Heart left ventricle (tissue), 13 donors: ENCODE measurements around the gene CTPS2.

Experiments
- POLR2A ChIP-seq, 2 donors: fragments of 450-650 bp; IDR thresholded peaks; one replicate each; pipeline ENCODE4 v1.6.1; 2017; ENCODE audit warnings: antibody characterized with exemption in 2 of 2, mild to moderate bottlenecking in 2 of 2, moderate library complexity in 2 of 2
- TF ChIP-seq, protein P1 (sequence below), 12 donors: fragments of 200-600 bp; sonication (generic) in 4 of 12; IDR thresholded peaks; one replicate each; pipeline versions ENCODE4 v1.5.0 to v1.8.0; 2018 to 2022; ENCODE audit warnings: antibody characterized with exemption in 12 of 12, mild to moderate bottlenecking in 5 of 12
- donor health status: ischemic (EF 13 %, LVEDD 7.1; RV severe dilation, severe dysfunction).
- donor health status: DM: no; HTN: yes; CAD: no.
- donor health status: DM: no; HTN: no; CAD: no.
- donor health status: ischemic (EF 25% LVEDD 6.9; RV normal size, moderate dysfunction).
- donor health status: ischemic (EF 25% LVEDD 5.7; RV mildly dilated, moderate dysfunction).
- donor health status: ischemic (EF 35%, LVEDD 5.7; RV mildly dilated, moderate dysfunction).
- donor health status: nonischemic (EF 11% LVEDD 7.7; RV severe dilation, severe dysfunction).
- donor health status: DM: yes; HTN: yes; CAD: no.
- donor health status: PGD.
- donor health status: ischemic (EF 29% LVEDD 5.4; RV normal size, mild dysfunction).
- donor health status: nonischemic (EF 23%, LVEDD 6.1; RV moderate dilation, normal function).

- TF ChIP-seq, protein P1, sequence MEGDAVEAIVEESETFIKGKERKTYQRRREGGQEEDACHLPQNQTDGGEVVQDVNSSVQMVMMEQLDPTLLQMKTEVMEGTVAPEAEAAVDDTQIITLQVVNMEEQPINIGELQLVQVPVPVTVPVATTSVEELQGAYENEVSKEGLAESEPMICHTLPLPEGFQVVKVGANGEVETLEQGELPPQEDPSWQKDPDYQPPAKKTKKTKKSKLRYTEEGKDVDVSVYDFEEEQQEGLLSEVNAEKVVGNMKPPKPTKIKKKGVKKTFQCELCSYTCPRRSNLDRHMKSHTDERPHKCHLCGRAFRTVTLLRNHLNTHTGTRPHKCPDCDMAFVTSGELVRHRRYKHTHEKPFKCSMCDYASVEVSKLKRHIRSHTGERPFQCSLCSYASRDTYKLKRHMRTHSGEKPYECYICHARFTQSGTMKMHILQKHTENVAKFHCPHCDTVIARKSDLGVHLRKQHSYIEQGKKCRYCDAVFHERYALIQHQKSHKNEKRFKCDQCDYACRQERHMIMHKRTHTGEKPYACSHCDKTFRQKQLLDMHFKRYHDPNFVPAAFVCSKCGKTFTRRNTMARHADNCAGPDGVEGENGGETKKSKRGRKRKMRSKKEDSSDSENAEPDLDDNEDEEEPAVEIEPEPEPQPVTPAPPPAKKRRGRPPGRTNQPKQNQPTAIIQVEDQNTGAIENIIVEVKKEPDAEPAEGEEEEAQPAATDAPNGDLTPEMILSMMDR (IDR thresholded peaks at IDR 0.05) = no peak
- no peak for TF ChIP-seq POLR2A (IDR thresholded peaks at IDR 0.05)
Measured at GRCh38 chrX:16702700-16703599, 9.5 kb downstream of the CTPS2 start.
